ENCODE data around the gene LGALS12.
A peak's percentile ranks its signal among the peaks of the same experiment; 100 is the strongest.

LGALS12 gene

DNA sequence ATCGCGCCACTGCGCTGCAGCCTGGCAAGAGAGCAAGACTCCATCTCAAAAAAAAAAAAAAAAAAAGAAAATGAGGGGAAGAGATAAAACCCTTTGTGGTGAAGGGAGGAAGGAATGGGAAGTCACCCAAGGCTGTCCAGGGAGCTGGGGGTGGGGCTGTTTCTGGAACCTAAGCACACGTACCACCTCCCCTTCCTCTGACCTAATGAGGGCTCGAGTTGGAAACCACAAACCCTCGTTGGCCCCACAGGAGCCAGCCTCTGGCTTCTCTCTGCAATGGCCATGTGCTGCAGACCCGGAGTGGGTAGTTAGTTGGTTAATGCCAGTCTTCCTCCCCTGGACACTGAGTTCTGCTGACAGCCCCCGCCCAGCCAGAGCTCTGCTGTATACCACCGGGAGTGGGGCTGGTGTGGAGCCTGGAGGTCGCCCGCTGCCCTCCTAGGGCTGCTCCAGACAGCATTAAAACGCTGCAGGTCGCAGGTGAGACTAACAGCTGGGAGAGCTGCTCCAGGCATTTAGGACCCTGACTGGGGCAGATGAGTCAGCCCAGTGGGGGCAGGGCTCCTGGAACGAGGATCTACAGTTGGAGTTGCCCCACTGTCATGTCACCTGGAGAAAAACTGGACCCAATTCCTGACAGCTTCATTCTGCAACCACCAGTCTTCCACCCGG is at the start of gene LGALS12:
Gene LGALS12 (plus strand): TSS at position 228 of the 672 bp plus-strand sequence. CDS start 375 bp downstream, at position 603.
- DNase-seq (ENCODE audit: low read depth in 2 of 2): no peak

DNA sequence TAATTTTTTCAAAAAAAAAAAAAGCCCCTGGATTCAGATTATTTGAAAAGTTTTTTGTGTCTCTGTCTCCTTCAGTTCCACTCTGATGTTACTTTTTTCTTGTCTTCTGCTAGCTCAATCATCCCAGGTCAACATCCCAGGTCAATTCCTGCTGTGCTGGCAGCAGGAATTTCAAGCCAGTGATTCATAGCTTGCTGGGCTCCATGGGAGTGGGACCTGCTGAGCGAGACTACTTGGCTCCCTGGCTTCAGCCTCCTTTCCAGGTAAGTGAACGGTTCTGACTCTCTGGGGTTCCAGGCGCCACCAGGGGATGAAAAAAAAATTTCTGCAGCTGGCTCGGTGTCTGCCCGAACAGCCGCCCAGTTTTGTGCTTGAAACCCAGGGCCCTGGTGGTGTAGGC is 46.3 kb upstream of the LGALS12 start:
- DNase-seq (ENCODE audit: low read depth in 2 of 2): no peak

DNA sequence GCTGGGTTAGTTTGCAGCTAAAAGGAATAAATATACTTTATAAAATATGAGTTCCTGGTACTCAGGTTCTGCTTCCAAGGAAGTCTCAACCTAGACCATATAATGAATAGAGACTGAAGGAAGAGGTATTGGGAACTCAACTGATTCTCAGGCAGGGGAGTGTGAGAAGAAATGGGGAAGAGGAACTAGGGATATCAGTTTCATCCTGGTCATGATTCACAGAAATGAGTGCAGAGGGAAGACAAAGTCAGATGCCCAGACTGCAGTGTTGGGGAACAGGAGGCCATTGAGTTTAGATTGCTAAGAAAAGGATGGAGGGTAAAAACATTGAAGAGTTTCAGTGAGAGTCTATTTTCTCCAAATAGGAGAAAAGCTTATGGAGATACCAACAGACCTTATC is 43.7 kb upstream of the LGALS12 start:
- no peak for DNase-seq (ENCODE audit: low read depth in 2 of 2)

DNA sequence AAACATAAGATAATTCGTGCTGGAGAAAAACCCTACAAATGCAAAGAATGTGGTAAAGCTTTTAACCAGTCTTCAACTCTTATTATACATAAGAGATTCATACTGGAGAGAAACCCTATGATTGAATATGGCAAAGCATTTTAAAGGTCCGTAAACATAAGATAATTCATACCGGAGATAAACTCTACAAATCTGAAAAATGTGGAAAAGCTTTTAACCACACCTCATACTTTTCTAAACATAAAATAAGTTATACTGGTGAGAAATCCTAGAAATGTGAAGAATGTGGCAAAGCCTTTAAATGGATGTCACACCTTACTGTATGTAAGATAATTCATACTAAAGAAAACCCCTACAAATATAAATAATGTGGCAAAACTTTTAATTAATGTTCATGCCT is 35.6 kb upstream of the LGALS12 start:
- no peak for DNase-seq (ENCODE audit: low read depth in 2 of 2)

DNA sequence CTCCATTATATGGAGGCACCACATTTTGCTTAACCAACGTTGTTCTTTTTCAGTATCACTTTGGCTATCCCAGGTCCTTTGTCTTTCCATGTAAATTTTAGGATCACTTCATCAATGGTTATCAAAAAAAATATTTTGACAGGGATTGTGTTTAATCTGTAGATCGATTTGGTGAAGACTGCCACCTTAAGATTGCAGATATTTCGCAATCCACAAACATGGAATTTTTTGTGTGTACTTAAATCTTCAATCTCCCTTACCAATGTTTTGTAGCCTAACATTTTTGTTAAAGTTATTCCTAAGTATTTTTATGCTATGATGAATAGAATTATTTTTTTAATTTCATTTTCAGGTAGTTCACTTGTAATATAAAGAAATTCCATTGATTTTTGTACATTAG is 33.5 kb upstream of the LGALS12 start:
- DNase-seq (ENCODE audit: low read depth in 2 of 2): no peak

DNA sequence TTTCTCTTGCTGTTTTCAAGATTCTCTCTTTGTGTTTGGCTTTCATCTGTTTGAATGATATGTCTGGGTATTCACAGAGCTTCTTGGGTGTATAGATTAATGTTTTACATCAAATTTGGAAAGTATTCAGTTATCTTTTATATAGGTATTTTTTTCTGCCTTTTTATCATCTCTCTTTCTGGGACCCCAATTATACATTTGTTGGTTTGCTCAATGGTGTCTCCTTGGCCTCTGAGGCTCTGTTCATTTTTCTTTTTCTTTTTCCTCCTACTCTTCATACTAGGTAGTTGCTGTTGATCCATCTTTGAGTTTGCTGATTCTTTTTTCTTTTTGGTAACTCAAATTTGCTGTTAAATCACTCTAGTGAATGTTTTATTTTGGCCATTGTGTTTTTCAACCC is 29.3 kb upstream of the LGALS12 start:
- DNase-seq (ENCODE audit: low read depth in 2 of 2): no peak

DNA sequence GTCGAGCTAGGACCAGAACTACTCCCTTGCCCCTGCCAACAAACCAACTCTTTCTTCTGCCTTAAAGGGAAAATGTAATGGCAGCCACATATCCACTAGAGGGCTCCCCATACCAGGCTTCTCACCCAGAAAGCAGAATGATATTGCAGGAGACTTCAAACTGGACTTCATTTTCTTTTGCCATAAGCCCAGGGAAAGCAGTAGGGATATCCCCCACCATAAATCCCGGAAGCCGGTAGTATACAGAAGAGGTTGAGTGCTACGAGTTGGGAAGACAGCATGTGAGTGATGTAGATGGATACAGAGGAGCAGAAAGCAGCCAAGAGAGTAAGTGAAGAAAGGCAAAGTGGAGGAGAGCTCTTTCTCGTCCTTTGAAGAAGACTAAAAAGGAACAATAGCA is 27.0 kb upstream of the LGALS12 start:
- peak; percentile 52 to 54 for DNase-seq (ENCODE audit: low read depth in 2 of 2)

- DNase-seq (ENCODE audit: low read depth in 2 of 2): no peak
These were observed 25.8 kb upstream of the LGALS12 start for GRCh38 chr11:63480039-63480438.

GRCh38 chr11:63485777-63486176 is 20.1 kb upstream of the LGALS12 start:
- no peak for DNase-seq (ENCODE audit: low read depth in 2 of 2)

DNA sequence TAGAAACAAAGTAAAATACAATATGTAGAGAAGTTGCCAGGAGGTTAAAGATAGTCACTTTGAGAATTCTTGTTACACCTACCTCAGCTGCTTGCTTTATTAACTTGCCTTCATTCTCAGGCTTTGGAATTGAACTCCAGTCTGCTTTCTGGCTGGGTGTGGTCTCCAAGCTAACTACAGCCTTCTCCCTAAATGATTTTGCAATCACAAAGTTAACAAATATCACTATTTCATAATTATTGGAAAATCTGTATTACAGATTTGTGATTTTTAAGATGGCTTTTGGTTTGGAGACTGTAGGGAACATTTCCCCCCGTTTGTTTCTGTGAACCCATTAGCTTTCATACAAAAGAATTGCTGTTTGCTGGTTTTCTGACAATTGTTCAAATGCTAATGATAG is 17.1 kb upstream of the LGALS12 start:
- DNase-seq (ENCODE audit: low read depth in 2 of 2): no peak

GRCh38 chr11:63489879-63490278 is 16.0 kb upstream of the LGALS12 start:
- no peak for DNase-seq (ENCODE audit: low read depth in 2 of 2)

GRCh38 chr11:63490551-63491239 is 15.2 kb upstream of the LGALS12 start, which contains the start of gene PLAAT5:
TSS of gene PLAAT5 (minus strand) at chr11:63491167. CDS start at chr11:63491034, 133 bp downstream.
- no peak for DNase-seq (ENCODE audit: low read depth in 2 of 2)

DNA sequence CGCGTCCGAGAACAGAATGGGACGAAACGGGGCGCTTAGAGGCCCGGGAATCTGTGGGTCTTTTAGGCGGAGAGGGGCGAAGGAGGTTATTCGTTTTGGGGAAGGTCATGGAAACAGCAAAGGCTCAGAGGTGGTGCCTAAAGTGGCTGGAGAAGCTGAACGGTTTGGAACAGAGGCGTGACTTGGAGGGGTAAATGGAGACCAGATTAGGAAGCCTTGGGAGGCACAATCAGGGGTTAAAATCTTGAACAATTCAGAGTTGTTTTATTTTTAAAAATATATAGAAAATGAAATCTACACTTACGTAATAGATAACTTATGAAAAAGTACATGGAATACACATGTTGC is 14.7 kb upstream of the LGALS12 start:
- DNase-seq (ENCODE audit: low read depth in 2 of 2): no peak

- DNase-seq (ENCODE audit: low read depth in 2 of 2): no peak
These were observed 14.1 kb upstream of the LGALS12 start for GRCh38 chr11:63491636-63492372.

DNA sequence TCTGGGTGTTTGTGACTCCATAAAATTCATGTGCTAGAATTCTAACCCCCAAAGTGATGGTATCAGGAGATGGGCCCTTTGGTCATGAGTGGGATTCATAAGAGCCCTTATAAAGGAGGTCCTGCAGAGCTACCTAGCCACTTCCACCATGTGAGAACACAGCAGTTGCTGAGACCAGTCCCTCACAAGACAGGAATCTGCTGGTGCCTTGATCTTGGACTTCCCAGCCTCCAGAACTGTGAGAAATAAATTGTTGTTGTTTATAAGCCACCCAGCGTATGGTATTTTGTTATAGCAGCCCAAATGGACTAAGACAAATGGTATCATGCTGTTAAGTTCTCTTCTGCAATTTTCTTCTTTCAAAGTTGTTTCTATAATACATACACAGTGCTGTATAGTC is 13.4 kb upstream of the LGALS12 start:
- DNase-seq (ENCODE audit: low read depth in 2 of 2): no peak

DNA sequence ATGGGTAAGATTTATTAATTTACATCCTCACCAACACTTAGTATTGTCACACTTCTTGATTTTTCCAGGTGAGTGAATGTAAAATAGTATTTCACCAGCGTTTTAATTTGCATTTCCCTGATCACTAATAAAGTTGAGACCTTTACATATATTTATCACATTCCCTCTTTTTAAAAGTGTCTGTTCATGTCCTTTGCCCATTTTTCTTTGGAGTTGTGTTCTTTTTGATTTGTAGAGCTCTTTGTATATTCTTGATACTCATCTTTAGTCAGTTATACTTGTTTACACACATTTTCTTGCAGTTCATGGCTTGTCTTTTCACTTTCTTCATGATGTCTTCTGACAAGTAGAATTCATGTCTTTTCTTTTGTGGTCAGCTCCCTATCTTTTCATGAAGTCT is 12.8 kb upstream of the LGALS12 start:
- DNase-seq (ENCODE audit: low read depth in 2 of 2): no peak

GRCh38 chr11:63494975-63495374 is 10.9 kb upstream of the LGALS12 start:
- no peak for DNase-seq (ENCODE audit: low read depth in 2 of 2)

DNA sequence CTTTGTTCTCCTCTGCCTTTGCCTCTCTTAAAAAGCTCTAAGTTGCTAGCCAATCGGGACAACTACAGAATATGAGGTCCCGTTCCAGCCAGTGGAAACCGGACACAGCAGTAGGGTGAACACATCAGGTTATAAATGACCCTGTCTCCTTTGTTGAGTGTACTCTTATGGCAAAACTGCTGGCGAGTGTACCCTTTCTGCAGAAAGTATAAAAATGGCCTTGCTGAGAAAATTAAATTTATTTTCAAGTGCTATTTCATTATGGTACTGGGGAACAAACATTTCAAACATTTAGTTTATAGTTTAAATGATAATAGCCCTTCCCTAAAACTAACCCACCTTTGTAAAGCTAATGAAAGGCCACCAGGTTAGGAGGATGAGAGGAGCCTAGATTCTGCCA is 6.0 kb upstream of the LGALS12 start:
- DNase-seq (ENCODE audit: low read depth in 2 of 2): no peak

GRCh38 chr11:63501236-63501635 is 4.6 kb upstream of the LGALS12 start:
- no peak for DNase-seq (ENCODE audit: low read depth in 2 of 2)

DNA sequence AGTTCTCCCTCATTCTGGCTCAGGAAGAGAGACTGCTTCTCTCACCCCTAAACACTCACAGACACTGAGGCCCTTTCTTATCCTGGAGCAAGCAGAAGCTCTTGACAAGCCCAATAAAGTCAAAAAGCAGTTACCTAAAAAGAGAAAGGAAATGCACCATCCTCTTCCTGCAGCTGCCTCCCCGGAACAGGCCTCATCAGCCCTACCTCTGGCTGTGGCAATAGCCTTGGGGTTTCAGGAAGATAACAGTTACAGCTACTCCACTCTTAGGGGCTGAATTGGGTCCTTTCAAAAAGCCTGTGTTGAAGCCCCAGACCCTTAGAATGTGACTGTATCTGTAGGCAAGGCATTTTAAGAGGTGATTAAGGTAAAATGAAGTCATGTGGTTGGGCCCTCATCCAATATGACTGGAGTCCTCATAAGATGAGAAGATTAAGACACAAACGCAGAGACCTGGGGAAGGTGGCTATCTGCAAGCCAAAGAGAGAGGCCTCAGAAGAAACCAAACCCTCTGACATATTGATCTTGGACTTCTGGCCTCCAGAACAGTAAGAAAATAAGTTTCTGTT is 3.5 kb upstream of the LGALS12 start:
- no peak for DNase-seq (ENCODE audit: low read depth in 2 of 2)

DNA sequence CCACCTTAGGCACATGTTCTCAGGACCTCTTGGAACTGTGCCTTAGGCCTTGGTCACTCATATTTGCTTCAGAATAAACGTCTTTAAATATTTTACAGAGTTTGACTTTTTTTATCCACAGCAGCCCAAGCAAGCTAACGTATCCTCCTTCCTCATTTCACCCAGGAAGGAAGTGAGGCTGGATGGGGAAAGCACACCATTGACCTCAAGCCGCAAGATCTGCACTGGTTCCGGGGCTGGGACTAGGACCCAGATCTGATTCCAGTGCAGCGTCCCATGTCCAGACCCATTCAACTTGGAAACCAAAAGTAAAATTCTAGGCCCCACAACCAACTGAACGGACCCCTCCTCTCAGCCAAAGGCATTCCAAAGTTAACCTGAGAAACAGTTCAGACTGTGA is 2.4 kb upstream of the LGALS12 start:
- DNase-seq (ENCODE audit: low read depth in 2 of 2): no peak

GRCh38 chr11:63504054-63504453 is 1.8 kb upstream of the LGALS12 start:
- no peak for DNase-seq (ENCODE audit: low read depth in 2 of 2)
